Non-pigmented ciliary epithelial cell (primary cell): Measurements from ENCODE around the gene BAHCC1.

Source experiments
- DNase-seq: peaks from one replicate; pipeline ENCODE4 v3.0.0-alpha.2; 2010; ENCODE audit warnings: low read depth

The BAHCC1 gene

DNA sequence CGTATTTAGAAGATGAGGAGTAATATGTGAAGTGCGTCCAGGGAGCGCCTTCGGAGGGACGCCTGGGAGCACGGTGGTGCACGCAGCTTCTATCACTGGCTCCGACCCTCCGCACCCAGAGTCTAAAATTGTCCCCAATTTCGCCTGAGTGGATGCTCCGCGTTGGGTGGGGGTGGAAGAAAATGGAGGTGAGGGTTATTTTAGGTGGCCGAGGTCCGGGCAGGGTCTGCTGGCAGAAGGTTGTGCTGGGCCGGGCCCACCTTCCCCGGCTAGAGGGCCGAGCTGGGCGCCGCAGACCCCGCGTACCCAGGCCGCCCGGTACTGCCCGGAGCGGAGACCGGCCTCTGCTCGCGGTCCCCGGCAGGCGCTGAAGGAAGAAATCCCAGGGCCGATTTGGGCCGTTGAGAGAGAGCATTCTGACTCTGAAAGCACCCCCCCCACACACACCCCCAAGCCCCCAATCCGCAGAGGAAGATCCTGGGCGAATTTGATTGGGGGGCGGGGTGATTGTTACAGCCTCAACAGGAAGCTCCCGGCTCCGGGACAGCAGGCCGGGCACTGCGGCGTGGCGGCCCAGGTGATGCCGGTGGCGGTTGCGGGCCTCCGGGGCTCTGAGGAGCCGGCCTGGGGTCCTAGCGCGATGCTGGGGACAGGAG, 3.0 kb downstream of the BAHCC1 start:
- DNase-seq: no peak

GRCh38 chr17:81398832-81399411, 3.7 kb downstream of the BAHCC1 start:
- no peak for DNase-seq

DNA sequence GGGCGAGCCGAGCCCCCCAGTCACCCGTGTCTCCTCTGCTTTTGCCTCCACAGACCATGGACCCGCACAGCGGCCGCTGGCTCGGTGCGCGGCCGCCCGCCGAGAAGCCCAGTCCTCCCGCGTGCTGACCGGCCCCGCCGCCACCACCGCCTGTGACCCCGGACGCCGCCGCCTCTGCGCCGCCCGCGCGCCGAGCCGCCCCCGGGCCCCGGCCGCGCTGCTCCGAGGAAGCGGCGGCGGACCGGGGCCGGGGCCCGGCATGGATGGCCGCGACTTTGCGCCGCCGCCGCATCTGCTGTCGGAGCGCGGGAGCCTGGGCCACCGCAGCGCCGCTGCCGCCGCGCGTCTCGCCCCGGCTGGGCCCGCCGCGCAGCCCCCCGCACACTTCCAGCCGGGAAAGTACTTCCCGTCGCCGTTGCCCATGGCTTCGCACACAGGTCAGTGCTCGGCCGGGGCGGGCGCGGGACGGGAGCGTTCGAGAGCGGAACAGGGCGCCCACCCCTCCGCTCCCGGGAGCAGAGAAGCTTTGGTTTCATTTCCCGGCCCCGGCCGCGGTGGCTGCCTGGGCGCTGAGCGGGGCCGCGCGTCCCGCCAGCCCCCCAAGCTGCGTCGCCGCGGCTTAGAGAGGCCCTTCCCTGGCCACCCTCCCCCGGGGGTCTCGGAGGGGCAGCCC, 4.4 kb downstream of the BAHCC1 start:
- DNase-seq: no peak

DNA sequence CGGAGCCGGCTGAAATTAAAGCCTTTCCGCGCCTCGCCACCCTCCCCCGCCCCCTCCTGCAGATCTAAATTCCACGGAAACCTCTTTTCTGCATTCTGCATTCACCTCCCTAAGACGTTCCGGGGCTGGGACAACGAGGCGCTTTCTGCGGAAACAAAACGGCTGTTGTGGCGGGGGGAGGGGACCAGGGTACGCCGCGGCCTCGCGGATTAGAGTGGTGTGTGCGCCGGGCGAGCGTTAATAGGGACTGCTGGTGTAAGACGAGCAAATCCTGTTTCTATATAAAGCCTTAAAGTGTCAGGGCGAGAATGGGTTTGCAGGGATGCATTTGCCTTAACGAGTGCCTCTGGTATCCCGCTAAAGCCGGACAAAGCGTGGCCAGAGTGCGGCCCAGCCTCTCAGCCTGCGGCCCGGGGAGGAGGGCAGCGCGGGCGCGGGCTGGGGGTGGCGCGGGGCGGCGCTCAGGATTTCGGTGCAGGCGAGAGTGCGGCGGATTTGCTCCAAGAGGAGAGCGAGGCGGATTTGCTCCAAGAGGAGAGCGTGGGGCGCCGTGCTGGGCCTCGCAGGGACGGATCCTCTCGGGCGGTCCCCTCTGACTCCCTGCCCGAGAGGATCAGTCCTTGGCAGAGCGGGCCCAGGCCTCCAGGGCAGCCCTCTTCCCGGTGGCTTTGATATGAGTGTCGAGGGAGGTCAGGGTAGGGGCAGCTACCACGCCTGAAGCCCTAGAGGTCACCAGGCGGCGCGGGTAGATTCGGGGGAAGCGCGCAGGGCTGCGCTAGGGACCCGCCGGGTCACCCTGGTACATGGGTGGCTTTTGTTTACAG, 5.1 kb downstream of the BAHCC1 start:
- no peak for DNase-seq

DNA sequence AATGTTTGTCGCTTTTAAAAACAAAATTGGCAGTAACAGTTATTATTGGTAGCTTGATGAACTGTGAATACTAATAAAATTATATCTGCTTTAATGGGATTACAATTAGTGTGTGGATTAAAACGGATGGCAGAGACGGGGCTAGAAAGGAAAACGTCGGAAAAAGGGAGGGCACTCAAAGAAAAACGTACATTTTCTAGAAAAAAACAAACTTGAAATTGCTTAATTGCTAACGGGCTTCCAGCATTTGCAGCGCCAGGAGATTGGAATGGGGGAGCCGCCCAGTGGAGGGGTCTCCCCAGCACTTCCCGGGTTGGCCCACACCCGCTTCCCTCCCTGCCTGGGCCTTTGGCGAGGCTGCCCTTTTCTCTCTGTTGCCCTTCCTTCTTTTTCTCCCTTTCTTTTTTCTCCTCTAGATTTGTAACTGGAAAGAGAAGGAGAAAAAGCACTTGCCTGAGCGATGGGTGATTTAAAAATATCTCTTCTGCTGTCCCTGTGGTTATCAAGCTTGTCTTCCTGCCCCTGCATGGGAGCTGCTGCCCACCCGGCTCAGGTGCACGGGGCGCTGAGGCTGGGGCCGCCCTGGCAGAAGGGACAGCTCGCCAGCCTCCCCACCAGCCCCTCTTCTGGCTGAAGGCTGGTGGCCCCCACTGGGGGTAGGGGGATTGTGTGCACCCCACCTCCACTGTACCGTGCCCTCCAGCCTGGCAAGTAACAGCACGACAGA, 5.9 kb downstream of the BAHCC1 start:
- DNase-seq: no peak

GRCh38 chr17:81401723-81402529, 6.7 kb downstream of the BAHCC1 start:
- DNase-seq: no peak

DNA sequence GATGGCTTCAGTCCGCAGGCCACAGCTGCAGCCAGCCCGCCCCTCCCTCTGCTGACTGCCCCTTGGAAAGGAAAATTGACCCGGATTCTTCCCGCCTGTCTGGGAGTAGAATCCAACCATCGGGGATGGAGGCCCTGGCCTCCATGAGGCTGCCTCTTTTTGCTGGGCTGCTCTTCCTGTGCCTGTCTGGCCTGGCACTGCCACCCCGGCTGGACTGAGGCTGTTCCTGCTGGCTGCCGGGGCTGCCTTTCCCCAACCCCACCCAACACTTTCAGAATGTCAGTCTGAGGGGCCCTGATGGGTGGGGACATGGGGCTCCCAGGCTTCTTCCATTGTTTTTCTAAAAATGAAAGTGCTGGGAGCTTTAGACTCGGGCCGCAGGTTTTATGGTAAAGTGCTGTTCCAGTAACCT, 7.3 kb downstream of the BAHCC1 start:
- no peak for DNase-seq

DNA sequence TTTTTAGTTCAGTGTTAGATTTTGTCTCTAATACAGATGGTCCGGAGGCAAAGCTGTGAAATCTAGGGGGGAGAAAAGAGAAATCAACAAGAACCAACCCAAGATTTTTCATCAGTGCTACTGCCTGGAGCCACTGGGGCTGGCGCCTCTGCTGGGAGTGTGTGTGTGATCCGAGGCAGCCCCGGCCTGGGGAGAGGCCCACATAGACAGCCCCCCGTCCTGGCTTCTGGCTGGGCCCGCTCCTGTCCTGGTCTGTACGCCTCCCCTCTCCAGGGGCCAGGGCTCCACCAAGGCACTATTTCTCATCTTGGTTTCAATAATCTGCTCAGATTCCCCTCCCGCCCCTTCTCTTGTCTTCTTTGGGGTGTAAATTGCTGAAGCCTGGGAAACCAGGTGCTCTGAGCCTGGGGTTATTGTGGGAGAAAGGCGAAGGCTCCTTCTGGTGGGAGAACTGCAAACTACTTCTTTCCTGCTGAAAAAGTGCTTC, 7.8 kb downstream of the BAHCC1 start:
- DNase-seq: no peak

DNA sequence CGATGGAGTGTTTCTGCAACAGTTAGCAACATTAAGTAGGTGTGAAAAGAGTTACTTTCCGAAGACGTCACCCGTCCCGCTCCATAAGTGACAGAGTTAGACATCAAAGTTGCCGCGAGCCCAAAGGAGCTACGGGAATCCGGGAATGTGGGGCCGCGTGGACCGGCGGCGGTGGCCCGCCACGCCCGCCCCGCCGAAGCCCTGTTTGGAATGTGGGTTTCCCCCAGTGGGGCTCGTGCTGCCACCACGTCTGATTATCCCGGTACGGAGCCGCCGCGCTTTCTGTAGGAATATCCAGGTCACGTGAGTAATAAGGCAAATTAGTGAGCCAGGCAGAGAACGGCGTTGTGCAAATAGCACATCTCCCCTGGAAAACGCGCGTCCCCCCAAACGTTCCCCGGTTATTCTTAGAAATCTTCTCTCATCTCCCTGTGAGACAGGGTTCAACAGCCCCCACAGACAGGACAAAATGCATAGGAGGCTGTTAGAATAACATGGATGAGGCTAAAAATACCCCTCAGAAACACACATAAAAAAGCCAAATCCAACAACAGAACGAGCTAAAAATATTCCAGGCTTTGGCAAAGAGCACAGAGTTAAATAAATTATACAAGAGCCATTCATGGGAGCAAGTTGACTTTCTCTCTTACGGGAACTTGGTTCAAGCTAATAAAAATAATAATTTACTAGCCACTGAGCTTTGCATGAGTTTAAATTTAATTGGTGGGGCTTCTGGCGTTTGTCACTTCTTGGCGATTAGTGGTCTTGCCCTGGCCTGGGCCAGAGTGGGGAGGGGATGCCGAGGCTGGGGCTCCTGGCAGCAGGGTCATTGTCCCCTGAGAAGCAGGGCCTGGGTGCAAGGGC, 8.6 kb downstream of the BAHCC1 start:
- DNase-seq: no peak

GRCh38 chr17:81404558-81405165, 9.4 kb downstream of the BAHCC1 start:
- no peak for DNase-seq

DNA sequence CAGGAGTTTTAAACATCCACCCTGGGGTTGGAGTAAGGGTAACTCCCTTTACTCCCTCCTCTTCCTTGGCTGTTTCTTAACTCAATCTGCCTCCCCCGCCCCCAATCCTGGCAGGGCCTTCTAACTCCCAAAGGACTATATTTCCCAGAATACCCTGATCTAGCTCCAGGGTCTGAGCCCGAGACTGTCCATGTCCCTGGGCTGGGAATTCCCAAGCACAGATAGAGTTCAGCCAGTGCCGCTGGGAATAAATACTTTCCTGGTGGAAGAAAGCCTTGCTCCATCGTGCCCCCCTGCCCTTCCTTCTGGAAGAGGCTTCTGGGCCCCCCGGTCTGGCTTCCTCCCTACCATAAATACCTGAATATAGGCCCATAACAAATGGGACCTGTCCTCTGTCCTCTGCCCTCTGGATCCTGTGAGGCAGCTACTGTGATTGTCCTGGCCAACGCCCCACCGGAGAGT, 10.2 kb downstream of the BAHCC1 start:
- DNase-seq: no peak

GRCh38 chr17:81406117-81406953, 11.1 kb downstream of the BAHCC1 start:
- DNase-seq: no peak

DNA sequence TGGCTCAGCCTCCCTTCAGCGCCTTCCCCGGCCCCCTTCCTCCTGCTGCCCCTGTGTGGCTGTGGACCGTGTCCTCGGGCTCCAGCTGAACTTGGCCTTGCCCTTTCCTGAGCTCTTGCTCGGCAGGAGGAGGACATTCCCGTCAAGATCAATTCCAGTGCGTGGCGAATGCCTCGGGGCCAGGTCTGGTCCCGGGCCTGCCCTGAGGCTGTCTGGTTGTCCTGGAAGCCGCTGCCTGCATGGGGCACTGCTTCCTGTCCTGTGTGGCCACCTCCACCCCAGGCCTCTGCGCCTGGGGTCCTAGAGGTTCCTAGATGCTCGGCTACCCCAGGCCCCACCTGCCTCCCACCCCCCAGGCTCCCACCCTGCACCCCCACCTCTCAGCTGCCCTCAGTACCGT, 12.8 kb downstream of the BAHCC1 start:
- DNase-seq: no peak

DNA sequence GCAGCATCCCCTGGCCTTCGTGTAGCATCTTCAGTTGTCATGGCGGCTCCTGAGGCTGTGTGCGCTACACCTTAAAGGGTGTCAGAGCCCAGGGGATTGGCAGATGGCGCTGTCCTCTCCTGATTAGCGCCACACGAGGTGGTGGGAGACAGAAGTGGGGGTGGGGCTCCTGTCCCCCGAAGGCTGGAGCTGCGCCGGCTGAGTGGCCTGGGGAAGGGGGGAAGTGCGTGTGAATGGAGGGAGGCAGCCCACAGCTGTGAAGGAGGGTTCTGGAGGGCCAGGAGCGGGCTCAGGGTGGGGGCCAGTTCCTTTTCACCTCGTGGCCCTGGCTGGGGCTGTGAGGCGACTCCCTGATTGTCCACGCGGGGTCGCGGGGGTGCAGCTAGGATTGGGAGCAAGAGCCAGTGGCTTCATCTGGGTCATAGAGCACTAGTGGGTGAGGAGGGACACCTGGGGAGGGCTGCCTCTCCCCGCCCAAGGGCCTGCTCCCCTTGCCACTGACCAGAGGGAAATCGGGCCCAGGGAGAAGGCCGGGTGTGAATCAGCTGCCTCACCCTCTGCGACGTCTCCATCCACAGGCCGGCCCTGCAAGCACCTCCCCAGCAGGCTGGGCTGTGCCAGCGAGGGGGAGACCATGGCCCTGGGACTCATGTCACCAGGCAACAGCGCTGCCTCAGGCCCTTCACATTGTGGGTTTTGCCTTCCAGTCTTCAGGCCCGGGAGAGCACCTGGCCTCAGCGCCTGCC, 14.1 kb downstream of the BAHCC1 start:
- DNase-seq: no peak

DNA sequence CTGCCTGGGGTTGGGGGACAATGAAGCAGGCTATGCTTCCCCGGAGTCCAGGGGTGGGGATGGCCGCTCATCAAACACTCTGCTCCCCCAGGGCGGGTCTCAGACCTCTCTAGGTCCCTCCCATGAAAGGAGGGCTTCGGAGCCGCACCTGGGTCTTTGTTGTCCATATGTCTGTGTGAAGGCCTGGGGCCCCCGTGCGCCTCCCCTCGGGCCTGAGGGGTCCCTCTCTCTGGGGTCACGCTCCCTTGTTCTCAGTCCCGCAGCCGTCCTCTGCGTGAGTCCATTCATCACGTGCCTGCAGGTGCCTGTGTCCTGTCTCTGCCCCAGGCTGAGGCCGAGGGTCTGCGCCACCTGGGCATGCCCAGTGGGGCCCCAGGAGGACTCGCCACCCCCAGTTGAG, 15.6 kb downstream of the BAHCC1 start:
- DNase-seq: no peak

DNA sequence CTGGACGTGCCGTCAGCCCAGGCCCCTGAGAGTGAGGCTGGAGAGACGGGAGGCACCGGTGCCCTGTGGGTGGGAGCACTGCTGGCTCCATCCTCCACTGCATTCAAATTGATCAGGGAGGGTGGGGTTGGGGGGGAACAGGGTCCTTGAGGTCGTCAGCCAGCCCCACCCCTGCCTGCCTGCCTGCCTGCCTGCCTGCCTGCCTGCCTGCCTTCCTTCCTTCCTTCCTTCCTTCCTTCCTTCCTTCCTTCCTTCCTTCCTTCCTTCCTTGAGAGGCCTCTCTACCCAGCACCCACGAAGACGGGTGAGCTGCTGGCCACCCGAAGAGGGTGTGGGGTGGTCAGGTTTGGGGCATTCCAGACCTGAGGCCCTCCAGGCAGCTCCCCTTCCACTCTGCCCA, 16.0 kb downstream of the BAHCC1 start:
- DNase-seq: no peak

- DNase-seq: no peak
Observed at GRCh38 chr17:81412490-81413093, 17.3 kb downstream of the BAHCC1 start.
